ENCODE data around the gene AMELY.
"Not testable (repeated sequence)": the region's sequence is repeated elsewhere in the genome, so short reads cannot be mapped to it uniquely, and the experiment has no call there.

The AMELY gene

DNA sequence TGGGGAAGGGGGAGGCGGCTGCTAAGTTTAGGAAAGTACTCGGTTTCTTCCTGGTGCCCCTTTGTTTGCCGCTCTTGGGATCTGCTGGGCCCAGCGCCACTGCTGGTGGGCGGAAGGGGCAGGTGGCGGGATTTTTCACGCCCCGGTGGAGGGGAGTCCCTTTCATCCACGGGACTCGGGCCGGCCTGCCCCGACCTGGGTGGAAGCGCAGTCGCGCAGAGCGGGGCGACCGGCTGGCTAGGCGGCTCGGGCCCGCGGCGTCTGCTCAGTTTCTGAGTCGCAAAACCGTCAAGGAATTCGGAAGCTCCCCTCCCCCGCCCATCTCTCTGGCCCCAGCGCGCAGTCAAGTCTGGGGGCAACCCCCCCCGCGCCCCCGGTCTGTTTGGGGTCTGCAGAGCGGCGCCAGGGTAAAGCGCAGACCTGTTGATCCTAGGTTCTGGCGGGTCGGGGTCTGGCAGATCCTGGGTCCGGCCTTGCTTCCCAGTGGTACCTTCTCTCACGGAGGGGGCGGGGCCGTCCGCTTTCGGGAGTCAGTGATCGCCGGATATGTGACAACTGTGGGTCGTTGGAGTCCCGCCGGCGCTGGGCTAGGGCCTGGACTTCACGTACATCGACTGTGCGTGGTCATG, at the start of gene AMELY:
Gene AMELY, minus strand, starts transcription at position 500 of the 629 bp plus-strand sequence. CDS start 39,144 bp downstream, outside the sequence.
- DNase-seq = no peak

- no peak for DNase-seq
Observed at GRCh38 chrY:6949947-6950346, 38.4 kb upstream of the AMELY start.

- DNase-seq = no peak
Observed at GRCh38 chrY:6948378-6948777, 36.8 kb upstream of the AMELY start.

- no peak for DNase-seq
Observed at GRCh38 chrY:6947695-6948094, 36.1 kb upstream of the AMELY start.

GRCh38 chrY:6935497-6935896, 23.9 kb upstream of the AMELY start:
- DNase-seq = no peak

DNA sequence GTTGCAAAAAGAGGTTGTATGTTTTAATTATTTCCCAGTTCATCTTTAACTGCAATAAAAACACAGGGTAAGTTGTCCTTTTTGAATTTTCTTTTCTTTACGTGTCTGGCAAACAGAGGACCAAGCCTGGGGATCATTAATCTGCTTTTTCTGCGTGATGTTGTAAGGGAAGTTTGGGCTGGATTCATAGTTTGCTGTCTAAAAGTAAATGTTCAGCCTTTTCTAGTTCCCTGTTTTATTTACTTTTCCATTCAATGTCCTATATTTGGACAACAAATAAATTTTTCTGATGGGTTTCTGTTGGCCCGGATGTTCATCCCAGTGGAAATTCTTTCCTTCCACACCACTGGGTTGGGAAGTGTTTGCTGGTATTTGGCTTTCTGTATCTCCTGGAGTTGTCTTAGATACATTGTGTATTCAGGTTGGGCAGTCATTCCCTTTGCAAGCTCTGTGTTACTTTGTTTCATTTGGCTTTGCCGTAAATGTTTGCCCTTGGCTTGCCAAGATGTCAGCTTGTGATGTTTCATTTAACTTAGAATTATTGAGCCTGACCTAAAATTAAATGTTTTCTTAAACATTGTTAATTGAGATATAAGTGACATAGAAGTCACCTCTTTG, 20.3 kb upstream of the AMELY start:
- DNase-seq = no peak

GRCh38 chrY:6929237-6929636, 17.7 kb upstream of the AMELY start:
- no peak for DNase-seq

DNA sequence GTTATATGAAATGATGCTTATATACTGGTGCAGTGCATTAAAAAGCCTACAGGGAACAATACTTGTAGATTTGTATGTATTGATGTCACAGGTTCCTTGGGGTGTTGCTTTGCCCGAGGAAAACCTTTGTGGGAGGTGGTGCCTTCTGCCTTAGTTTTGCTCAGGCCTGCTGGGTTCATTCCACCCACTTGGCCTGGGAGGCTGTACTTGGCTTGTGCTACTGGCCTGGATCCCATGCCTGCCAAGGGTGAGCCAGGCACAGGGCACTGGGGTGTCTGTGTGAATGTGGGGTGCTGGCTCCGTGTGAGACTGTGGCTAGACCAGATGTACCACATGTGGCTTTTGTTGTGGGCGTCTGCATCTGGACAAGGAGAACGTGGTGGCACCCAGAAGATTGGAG, 16.7 kb upstream of the AMELY start:
- DNase-seq = no peak

DNA sequence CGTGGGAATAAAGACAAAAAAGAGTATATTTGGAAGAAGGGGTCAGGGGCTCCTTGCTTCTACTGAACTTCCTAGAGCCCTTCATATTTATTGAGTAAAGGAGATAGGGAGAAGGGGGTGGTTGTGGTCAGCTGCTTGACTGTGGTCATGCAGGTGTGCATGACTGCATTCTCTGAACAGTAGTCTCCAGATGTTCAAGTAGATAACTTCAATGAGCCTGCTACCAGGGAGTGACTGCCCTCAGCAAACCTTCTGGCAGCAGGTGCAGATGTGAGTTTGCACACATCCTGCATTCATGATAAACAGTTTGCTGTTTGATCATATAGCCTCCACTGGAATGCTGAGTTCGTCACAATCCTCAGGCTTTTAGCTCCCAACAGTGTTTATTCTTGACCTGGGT, 9.5 kb upstream of the AMELY start:
- no peak for DNase-seq

- no peak for DNase-seq
Observed at GRCh38 chrY:6913362-6913761, 1.8 kb upstream of the AMELY start.

DNA sequence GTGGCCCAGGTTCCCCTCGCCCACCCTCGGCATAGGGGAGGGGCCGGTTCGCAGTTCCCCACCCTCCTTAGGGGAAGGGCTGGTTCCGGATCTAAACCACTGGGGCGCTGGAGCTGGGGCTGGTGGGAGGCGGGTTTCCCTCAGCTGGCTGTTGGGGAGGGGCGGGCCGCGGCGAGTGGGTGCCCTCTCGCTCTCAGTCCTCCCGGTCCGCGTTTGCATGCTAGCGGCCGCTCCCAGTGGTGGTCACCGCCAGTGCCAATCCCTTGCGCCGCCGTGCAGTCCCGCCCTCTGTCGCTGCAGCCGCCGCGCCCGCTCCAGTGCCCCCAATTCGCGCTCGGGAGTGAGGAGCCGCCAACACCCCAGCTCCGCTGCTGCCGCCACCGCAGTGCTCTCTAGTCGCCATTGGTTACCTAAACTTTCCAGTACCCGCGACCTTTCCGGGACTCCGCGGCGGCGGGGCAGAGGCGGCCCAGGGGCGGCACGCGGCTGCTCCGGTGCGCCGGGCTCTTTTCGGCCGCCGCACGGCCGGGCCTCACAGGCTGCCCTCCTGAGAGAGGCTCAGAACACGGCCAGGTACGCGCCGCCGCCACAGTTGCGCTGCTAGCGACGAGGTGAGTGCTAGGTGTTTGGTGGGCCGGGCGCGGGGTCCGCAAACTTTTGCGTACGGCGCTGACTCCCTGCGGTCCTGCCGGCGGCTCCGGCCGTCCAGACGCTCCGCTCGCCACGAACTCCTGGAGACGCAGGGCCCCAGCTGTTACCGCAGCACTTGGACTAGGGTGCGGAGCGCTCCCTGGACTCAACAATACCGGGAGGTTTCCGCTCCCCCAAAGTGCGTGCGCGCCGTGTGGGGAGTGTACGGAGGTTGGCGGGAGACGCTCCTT, 940 bp downstream of the AMELY start, which contains the start of gene TBL1Y:
Gene TBL1Y, plus strand, starts transcription at position 326 of the 881 bp plus-strand sequence. CDS start 114,388 bp downstream, outside the sequence.
- no peak for DNase-seq

- no peak for DNase-seq
Observed at GRCh38 chrY:6909856-6910255, 1.7 kb downstream of the AMELY start.

GRCh38 chrY:6909118-6909521, 2.4 kb downstream of the AMELY start:
- no peak for DNase-seq

DNA sequence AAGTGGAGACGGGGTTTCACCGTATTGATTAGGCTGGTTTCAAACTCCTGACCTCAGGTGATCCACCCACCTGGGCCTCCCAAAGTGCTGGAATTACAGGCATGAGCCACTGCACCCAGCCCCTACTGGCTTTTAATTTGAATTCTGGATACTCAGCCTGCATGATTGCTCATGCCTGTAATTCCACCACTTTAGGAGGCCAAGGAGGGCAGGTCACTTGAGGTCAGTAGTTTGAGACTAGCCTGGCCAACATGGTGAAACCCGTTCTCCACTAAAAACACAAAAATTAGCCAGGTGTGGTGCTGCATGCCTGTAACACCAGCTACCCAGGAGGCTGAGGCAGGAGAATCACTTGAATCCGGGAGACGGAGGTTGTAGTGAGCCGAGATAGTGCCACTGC, 3.5 kb downstream of the AMELY start:
- DNase-seq = not testable (repeated sequence)

DNA sequence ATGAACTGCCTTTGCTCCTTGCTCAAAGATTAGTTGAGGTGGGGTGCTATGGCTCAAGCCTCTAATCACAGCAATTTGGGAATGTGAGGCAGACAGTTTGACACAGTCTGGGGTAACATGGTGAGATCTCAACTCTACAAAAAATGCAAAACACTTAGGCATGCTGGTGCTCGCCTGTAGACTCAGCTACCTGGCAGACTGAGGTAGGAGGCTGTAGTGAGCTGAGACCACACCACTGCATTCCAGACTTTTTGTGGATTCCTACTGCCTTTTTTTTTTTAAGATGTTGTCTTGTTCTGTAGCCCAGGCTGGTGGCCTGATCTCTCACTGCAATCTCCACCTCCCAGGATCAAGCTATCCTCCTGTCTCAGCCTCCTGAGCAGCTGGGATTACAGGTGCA, 4.0 kb downstream of the AMELY start:
- no peak for DNase-seq

DNA sequence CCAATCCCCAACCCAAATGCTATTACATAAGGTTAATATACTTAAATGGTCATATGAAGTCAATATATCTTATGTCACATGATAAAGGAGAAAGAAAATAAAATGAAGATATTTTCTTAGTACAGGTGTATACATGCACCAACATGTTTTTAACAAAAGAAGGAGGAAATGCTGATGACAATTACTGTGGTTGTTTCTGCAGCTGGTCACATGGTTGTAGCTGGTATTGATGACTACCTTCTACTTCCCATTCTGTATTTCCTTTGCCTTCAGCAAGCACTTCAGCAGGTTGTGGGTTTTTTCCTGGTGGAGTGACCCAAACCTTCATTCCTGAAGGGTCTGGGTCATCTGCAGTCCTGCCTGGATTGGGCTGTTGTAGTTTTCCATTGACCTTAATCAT, 9.4 kb downstream of the AMELY start:
- not testable (repeated sequence) for DNase-seq

DNA sequence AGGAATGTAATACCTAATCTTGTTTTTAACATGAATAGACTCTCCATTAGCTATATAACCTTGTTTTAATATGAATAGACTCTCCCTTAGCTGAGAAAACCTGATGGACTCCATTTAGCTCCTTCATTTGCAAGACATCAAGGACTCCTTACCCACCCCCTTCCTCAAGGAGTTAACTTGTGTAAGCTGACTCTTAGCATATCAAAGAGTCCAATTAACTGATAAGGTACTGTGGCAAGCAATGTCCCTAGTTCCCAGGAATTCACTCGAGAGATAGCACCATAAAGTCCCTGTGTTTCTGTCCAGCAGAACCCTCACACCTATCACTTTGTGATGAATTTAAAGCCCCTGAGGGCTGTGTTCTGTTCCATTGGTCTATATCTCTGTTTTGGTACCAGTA, 16.3 kb downstream of the AMELY start:
- no peak for DNase-seq

GRCh38 chrY:6894496-6894895, 17.1 kb downstream of the AMELY start:
- DNase-seq = no peak

- DNase-seq = no peak
Observed at GRCh38 chrY:6849384-6849783, 62.2 kb downstream of the AMELY start.

- not testable (repeated sequence) for DNase-seq
Observed at GRCh38 chrY:6842650-6843049, 68.9 kb downstream of the AMELY start.

All from NCI-H2107 (cell line).